Measurements from ENCODE around the gene RBM19. TPM values are rescaled to one million over a fixed set of nuclear protein-coding genes. Genes with fewer than 3 reads are reported as not detected.

Gene RBM19
- total and polyA plus RNA-seq, 2 of the 4 experiments (the other 2 are of a cell fraction) = 18.7 to 19.2 TPM

- no peaks in the 10 kb centered on the region for H4K20me1 ChIP-seq (ENCODE audit: insufficient read depth, low read length)
- dilution Hi-C loops (cut with HindIII; ENCODE audit: low sequenced_read_pairs, unreplicated experiment) (no loop called here), intact Hi-C loops (cut with micrococcal nuclease) (no loop called here), in situ Hi-C loops (cut with MboI; ENCODE audit: low sequenced_read_pairs) (no loop called here)
- H3K36me3 ChIP-seq (ENCODE audit: control insufficient read depth, insufficient read depth, low read length) = peaks cover 6% of the 10 kb centered on the region
- no peak overlapping the region for H3K27ac ChIP-seq (ENCODE audit: insufficient read depth, low read length)
- H3K18ac ChIP-seq (ENCODE audit: low read depth, low read length) = no peak overlapping the region
- no peak overlapping the region for H2BK20ac ChIP-seq (ENCODE audit: low read depth, low read length)
- no TSS peak for BruUV-seq (replicated peaks)
- H3K14ac ChIP-seq (replicated peaks; ENCODE audit: low read depth, low read length) = no peak overlapping the region
- no peak overlapping the region for H3K4me2 ChIP-seq (ENCODE audit: low read depth, low read length)
- DNase-seq (no peak), ATAC-seq (ENCODE audit: low read depth) (no peak)
- no peak overlapping the region for H2AK9ac ChIP-seq (replicated peaks; ENCODE audit: low read depth, low read length, poor library complexity)
- H3K4me1 ChIP-seq (ENCODE audit: control insufficient read depth, insufficient read depth, low read length) = peaks cover 7% of the 10 kb centered on the region; the same call in 1 of the 2 replicates
- WGBS, 2 experiments (ENCODE audit: extremely low coverage in 2 of 2, insufficient read length in 1 of 2) = no CpG with 5 or more reads among the region's 18 CpGs
- H3K23ac ChIP-seq (ENCODE audit: low read depth, low read length) = no peak overlapping the region
- H3K27me3 ChIP-seq (ENCODE audit: control insufficient read depth, insufficient read depth, low read length) = no peaks in the 10 kb centered on the region
- H4K8ac ChIP-seq (ENCODE audit: low read depth in 2 of 2, low read length in 2 of 2) = no peak overlapping the region
- no peak overlapping the region for H2BK120ac ChIP-seq (ENCODE audit: low read depth, low read length)
- H3K56ac ChIP-seq (ENCODE audit: extremely low read depth, insufficient read depth, low read length) = no peak overlapping the region
- no peak overlapping the region for H3K4me3 ChIP-seq (ENCODE audit: insufficient read depth, low read depth, low read length)
- H4K5ac ChIP-seq (ENCODE audit: low read depth, low read length) = no peak overlapping the region
- H2BK5ac ChIP-seq (ENCODE audit: low read depth, low read length, poor library complexity, severe bottlenecking) = no peak overlapping the region
- H2AK5ac ChIP-seq (ENCODE audit: low read depth, low read length) = no peak overlapping the region
- no peak overlapping the region for H4K91ac ChIP-seq (ENCODE audit: insufficient read depth, low read depth, low read length)
- H3K9me1 ChIP-seq (ENCODE audit: insufficient read depth, low read length) = peaks cover 5% of the 10 kb centered on the region; the same call in 1 of the 2 replicates
- H2AFZ ChIP-seq (replicated peaks; ENCODE audit: low read length, poor library complexity) = no peak overlapping the region
- no peak overlapping the region for H3K9ac ChIP-seq (ENCODE audit: low read depth, low read length)
- ChIA-PET CTCF (no interaction called here), POLR2A (ENCODE audit: unreplicated experiment) (no interaction called here)
- H3K79me1 ChIP-seq (ENCODE audit: low read depth in 1 of 2, low read length in 2 of 2) = no peaks in the 10 kb centered on the region
- TF ChIP-seq FOS (IDR thresholded peaks at IDR 0.05; ENCODE audit: low read depth, low read length) = no peak
- TF ChIP-seq BHLHE40 (IDR thresholded peaks at IDR 0.05; ENCODE audit: low read depth, low read length) = no peak
- no peak for TF ChIP-seq NFE2L2 (IDR thresholded peaks at IDR 0.05; ENCODE audit: low read depth, low read length)
- no peak for TF ChIP-seq RFX5 (IDR thresholded peaks at IDR 0.05; ENCODE audit: low read depth, low read length)
- TF ChIP-seq MAZ (IDR thresholded peaks at IDR 0.05; ENCODE audit: borderline replicate concordance, low read depth, low read length) = no peak
- no peak for TF ChIP-seq MXI1 (IDR thresholded peaks at IDR 0.05; ENCODE audit: borderline replicate concordance, low read depth, low read length)
- TF ChIP-seq POLR2A (IDR thresholded peaks at IDR 0.05; ENCODE audit: low read depth, low read length) = no peak
- TF ChIP-seq RAD21 (IDR thresholded peaks at IDR 0.05; ENCODE audit: low read length) = no peak
- no peak for TF ChIP-seq ELK1 (IDR thresholded peaks at IDR 0.05; ENCODE audit: borderline replicate concordance, low read depth, low read length)
- TF ChIP-seq CTCF (conservative IDR thresholded peaks at IDR 0.05; ENCODE audit: low read depth, low read length) = no peak
- TF ChIP-seq RCOR1 (IDR thresholded peaks at IDR 0.05; ENCODE audit: insufficient replicate concordance, low read length) = no peak
- no peak for TF ChIP-seq MAFK (IDR thresholded peaks at IDR 0.05; ENCODE audit: low read depth, low read length)
- no peak overlapping the region for H2BK15ac ChIP-seq (ENCODE audit: low read depth, low read length)
- no peaks in the 10 kb centered on the region for H3K9me3 ChIP-seq (ENCODE audit: control insufficient read depth, insufficient read depth, low read length)
- no peak overlapping the region for H3K4ac ChIP-seq (ENCODE audit: low read depth, low read length)
Observed at GRCh38 chr12:113846883-113847755, 119.0 kb downstream of the RBM19 start.
